MM.1S (cell line): ENCODE data around the gene BTN3A1.

Experiments
- DNase-seq: peaks from one replicate; pipeline ENCODE4 v3.0.0-alpha.2; 2015
- H2AFZ ChIP-seq: fragments of 300-600 bp; sonication (generic); 2 replicates; pipeline ENCODE4 v1.6.0; 2016; ENCODE audit warnings: antibody characterized with exemption, low read length
- H3F3A ChIP-seq: fragments of 300-600 bp; sonication (generic); 2 replicates; pipeline ENCODE4 v1.6.1; 2016; ENCODE audit warnings: mild to moderate bottlenecking, antibody characterized with exemption, low read length, moderate library complexity, mixed read lengths; ENCODE audit not compliant: insufficient read depth
- H3K27ac ChIP-seq: fragments of 300-600 bp; sonication (generic); 2 replicates; pipeline ENCODE4 v1.5.1; 2016; ENCODE audit warnings: mild to moderate bottlenecking, low read length
- H3K27me3 ChIP-seq: fragments of 300-600 bp; sonication (generic); replicated peaks from 2 replicates; pipeline ENCODE4 v1.6.0; 2016; ENCODE audit warnings: low read length; ENCODE audit not compliant: insufficient read depth
- H3K36me3 ChIP-seq: fragments of 300-600 bp; sonication (generic); replicated peaks from 2 replicates; pipeline ENCODE4 v1.6.1; 2016; ENCODE audit warnings: mild to moderate bottlenecking, low read length, mixed read lengths; ENCODE audit not compliant: insufficient read depth
- H3K4me1 ChIP-seq: fragments of 300-600 bp; sonication (generic); 2 replicates; pipeline ENCODE4 v1.6.1; 2016; ENCODE audit warnings: low read length, mixed read lengths
- H3K4me2 ChIP-seq: fragments of 300-600 bp; sonication (generic); 2 replicates; pipeline ENCODE4 v1.6.0; 2016; ENCODE audit warnings: low read depth, low read length
- H3K4me3 ChIP-seq: fragments of 300-600 bp; sonication (generic); 2 replicates; pipeline ENCODE4 v1.5.1; 2016; ENCODE audit warnings: low read length, mixed read lengths
- H3K79me2 ChIP-seq: fragments of 300-600 bp; sonication (generic); 2 replicates; pipeline ENCODE4 v1.6.1; 2016; ENCODE audit warnings: mixed run types, low read length, mixed read lengths
- H3K9ac ChIP-seq: fragments of 300-600 bp; sonication (generic); 2 replicates; pipeline ENCODE4 v1.6.1; 2016; ENCODE audit warnings: low read length, mixed read lengths
- H3K9me2 ChIP-seq: fragments of 300-600 bp; sonication (generic); replicated peaks from 2 replicates; pipeline ENCODE4 v1.6.1; 2016; ENCODE audit warnings: mild to moderate bottlenecking, low read length, mixed read lengths; ENCODE audit not compliant: insufficient read depth
- H3K9me3 ChIP-seq: fragments of 300-600 bp; sonication (generic); replicated peaks from 2 replicates; pipeline ENCODE4 v1.6.1; 2016; ENCODE audit warnings: mild to moderate bottlenecking, low read length, mixed read lengths; ENCODE audit not compliant: insufficient read depth
- H4K20me1 ChIP-seq: fragments of 300-600 bp; sonication (generic); 2 replicates; pipeline ENCODE4 v1.6.1; 2016; ENCODE audit warnings: mild to moderate bottlenecking, low read length, moderate library complexity, mixed read lengths; ENCODE audit not compliant: insufficient read depth
- CTCF ChIP-seq: fragments of 300-600 bp; sonication (generic); IDR thresholded peaks from 2 replicates; pipeline ENCODE4 v1.5.1; 2016; ENCODE audit warnings: antibody characterized with exemption, low read length, mixed read lengths
- EZH2 ChIP-seq: fragments of 300-600 bp; sonication (generic); optimal IDR thresholded peaks from 2 replicates; pipeline ENCODE3; 2017; ENCODE audit warnings: low read depth, mild to moderate bottlenecking, antibody characterized with exemption, low read length, mixed read lengths
- EZH2phosphoT487 ChIP-seq: fragments of 300-600 bp; sonication (generic); IDR thresholded peaks from 2 replicates; pipeline ENCODE4 v1.6.1; 2018; ENCODE audit warnings: antibody characterized with exemption, low read length

Gene BTN3A1

DNA sequence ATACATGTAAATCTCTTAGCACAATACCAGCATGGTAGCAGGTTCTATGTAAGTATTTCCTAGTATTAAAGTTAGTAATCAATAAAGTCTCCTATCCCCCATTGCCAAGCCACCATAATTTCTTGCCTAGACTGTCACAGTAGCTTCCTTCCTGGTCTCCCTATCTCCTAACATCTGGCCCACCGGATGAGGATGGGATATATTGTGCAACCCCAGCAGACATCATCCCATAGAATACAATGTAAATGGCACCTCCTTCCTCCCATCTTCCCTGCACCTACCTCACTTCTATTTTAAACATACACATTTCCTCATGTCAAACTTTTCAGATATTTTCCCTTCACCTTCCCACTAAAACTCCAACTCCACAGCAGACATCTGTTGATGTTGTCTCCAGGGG lies 3.5 kb upstream of the BTN3A1 start:
- H3K79me2 ChIP-seq, result peaks cover 12% of the 10 kb centered on the region
- H3K4me3 ChIP-seq, result no peak overlapping the region
- H3K36me3 ChIP-seq, result no peaks in the 10 kb centered on the region
- H3K4me1 ChIP-seq, result peaks cover 37% of the 10 kb centered on the region
- no peaks in the 10 kb centered on the region for H4K20me1 ChIP-seq
- no peak overlapping the region; the same call in 1 of the 2 replicates for H3K27ac ChIP-seq
- H3F3A ChIP-seq, result peaks cover 21% of the 10 kb centered on the region
- TF ChIP-seq EZH2, result no peak
- TF ChIP-seq EZH2phosphoT487, result no peak
- no peak for TF ChIP-seq CTCF
- H3K4me2 ChIP-seq, result no peak overlapping the region
- no peak overlapping the region for H2AFZ ChIP-seq
- no peaks in the 10 kb centered on the region for H3K9me2 ChIP-seq
- H3K9ac ChIP-seq, result no peak overlapping the region
- H3K27me3 ChIP-seq, result no peaks in the 10 kb centered on the region
- H3K9me3 ChIP-seq, result no peaks in the 10 kb centered on the region
- no peak for DNase-seq

DNA sequence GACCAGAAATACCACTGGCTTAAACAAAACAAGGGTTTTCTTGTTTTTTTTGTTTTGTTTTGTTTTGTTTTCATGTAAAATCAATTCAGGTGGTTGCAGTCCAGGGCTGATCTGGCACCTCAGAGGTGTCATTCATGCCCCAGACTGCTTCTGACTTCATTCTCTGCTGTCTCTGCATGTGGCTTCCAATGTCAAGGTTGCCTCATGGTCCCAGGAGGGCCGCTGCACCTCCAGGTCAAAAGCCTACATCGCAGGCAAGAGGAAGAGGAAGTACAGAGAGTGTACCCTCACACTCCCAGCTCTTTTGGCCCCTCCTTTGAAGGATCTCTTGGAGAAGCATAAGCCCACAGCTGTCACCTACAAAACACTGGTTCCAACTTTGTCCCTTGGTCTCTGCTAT lies 1.4 kb upstream of the BTN3A1 start:
- Histone ChIP-seq H3K9ac (no peak overlapping the region), H3K27ac (peak overlapping the region; percentile 70; the same call in 1 of the 2 replicates), H3K27me3 (no peaks in the 10 kb centered on the region), H4K20me1 (no peaks in the 10 kb centered on the region), H3K9me2 (no peaks in the 10 kb centered on the region), H3K4me2 (no peak overlapping the region), H3F3A (peaks cover 15% of the 10 kb centered on the region), H3K4me1 (peaks cover 41% of the 10 kb centered on the region), H2AFZ (no peak overlapping the region), H3K36me3 (no peaks in the 10 kb centered on the region), H3K4me3 (no peak overlapping the region), H3K79me2 (peaks cover 27% of the 10 kb centered on the region), H3K9me3 (no peaks in the 10 kb centered on the region)
- no peak for DNase-seq
- no peak for TF ChIP-seq EZH2
- no peak for TF ChIP-seq CTCF
- no peak for TF ChIP-seq EZH2phosphoT487

DNA sequence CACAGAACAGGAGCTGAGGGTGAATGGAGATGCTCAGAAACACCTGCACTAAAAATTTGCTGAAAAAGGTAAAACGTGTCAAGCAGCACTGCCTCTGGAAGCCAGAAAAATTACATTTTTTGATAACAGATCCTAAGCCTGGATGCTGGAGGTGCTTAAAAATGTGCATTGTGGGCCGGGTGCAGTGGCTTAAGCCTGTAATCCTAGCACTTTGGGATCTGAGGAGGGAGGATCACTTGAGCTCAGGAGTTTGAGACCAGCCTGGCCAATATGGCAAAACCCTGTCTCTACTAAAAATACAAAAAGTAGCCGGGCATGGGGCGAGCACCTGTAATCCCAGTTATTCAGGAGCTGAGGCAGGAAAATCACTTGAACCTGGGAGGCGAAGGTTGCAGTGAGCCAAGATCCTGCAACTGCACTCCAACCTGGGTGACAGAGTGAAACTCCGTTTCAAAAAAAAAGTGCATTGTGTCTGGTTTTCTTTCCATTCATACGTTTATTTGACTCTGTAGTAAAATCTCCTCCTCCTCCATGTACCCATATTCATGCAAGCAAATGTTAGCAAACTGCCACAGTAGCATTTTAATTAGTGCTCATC lies 587 bp upstream of the BTN3A1 start:
- H3K79me2 ChIP-seq, result peaks cover 27% of the 10 kb centered on the region
- H3K4me3 ChIP-seq, result peak overlapping the region; percentile 65
- H3K9me3 ChIP-seq, result no peaks in the 10 kb centered on the region
- H2AFZ ChIP-seq, result peak overlapping the region; percentile 36
- H3K27ac ChIP-seq, result peak overlapping the region; percentile 70; the same call in 1 of the 2 replicates
- no peaks in the 10 kb centered on the region for H4K20me1 ChIP-seq
- peak; percentile 32 for DNase-seq
- H3K9me2 ChIP-seq, result no peaks in the 10 kb centered on the region
- peak overlapping the region; percentile 60; the same call in 1 of the 2 replicates for H3K4me2 ChIP-seq
- peaks cover 40% of the 10 kb centered on the region for H3K4me1 ChIP-seq
- H3F3A ChIP-seq, result peaks cover 15% of the 10 kb centered on the region
- no peaks in the 10 kb centered on the region for H3K27me3 ChIP-seq
- H3K9ac ChIP-seq, result peak overlapping the region; percentile 63; the same call in 1 of the 2 replicates
- TF ChIP-seq CTCF, result no peak
- TF ChIP-seq EZH2phosphoT487, result no peak
- TF ChIP-seq EZH2, result no peak
- no peaks in the 10 kb centered on the region for H3K36me3 ChIP-seq
